ENCODE measurements around the gene MAP3K20.
"Not testable (repeated sequence)": the region's sequence is repeated elsewhere in the genome, so short reads cannot be mapped to it uniquely, and the experiment has no call there.

MAP3K20 gene

DNA sequence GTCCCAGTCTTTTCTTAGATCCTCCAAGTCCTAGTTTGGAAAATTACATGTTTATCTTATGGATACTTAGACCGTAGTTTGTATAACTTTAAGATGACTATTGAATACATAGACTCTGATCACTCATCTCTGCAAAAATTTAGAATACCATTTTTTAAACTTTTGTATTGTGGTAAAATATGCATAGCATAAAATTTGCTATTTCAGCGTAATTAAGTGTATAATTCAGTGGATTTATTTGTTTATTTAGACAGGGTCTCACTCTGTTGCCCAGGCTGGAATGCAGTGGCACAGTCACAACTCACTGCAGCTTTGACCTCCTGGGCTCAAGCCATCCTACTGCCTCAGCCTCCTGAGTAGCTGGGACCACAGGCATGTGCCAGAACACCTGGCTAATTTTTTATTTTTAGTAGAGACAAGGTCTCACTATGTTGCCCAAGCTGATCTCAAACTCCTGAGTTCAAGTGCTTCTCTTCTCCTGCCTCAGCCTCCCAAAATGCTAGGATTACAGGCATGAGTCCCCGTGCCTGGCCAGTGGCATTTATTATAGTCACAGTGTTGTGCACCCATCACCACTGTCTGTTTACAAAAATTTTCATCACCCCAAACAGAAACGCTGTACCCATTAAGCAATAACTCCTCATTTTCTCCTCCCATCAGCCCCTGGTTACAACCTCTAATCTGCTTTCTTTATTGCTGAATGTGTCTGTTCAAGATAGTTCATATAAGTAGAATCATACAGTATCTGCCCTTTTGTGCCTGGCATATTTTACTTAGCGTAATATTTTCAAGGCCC lies 90.0 kb downstream of the MAP3K20 start:
- DNase-seq (ENCODE audit: low read depth) = no peak
- H3K4me3 ChIP-seq (ENCODE audit: low read length) = no peak overlapping the region
- TF ChIP-seq, protein P1, sequence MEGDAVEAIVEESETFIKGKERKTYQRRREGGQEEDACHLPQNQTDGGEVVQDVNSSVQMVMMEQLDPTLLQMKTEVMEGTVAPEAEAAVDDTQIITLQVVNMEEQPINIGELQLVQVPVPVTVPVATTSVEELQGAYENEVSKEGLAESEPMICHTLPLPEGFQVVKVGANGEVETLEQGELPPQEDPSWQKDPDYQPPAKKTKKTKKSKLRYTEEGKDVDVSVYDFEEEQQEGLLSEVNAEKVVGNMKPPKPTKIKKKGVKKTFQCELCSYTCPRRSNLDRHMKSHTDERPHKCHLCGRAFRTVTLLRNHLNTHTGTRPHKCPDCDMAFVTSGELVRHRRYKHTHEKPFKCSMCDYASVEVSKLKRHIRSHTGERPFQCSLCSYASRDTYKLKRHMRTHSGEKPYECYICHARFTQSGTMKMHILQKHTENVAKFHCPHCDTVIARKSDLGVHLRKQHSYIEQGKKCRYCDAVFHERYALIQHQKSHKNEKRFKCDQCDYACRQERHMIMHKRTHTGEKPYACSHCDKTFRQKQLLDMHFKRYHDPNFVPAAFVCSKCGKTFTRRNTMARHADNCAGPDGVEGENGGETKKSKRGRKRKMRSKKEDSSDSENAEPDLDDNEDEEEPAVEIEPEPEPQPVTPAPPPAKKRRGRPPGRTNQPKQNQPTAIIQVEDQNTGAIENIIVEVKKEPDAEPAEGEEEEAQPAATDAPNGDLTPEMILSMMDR (IDR thresholded peaks at IDR 0.05; ENCODE audit: insufficient read depth, low read depth, low read length, missing control alignments) = no peak

DNA sequence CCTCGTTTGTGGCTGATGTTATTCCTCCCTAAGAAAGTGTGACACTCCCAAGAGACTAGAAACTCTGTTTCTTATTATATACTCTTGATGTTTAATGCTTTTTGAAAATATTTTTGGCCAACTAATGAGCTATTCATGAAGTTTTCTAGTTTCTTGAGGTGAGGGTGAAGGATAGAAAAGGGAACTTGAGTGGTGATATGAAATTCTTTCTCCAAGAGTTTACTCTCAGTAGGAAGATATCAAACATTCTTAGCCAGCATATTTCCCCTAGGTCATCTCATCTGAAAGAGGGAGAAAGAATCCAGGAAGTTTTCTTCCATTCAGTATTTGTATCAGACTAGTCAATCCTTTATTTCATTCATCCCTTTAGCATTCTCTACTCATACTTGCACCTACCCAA lies 95.7 kb downstream of the MAP3K20 start:
- DNase-seq (ENCODE audit: low read depth) = no peak
- H3K4me3 ChIP-seq (ENCODE audit: low read length) = no peak overlapping the region
- TF ChIP-seq, protein P1 (IDR thresholded peaks at IDR 0.05; ENCODE audit: insufficient read depth, low read depth, low read length, missing control alignments) = no peak

DNA sequence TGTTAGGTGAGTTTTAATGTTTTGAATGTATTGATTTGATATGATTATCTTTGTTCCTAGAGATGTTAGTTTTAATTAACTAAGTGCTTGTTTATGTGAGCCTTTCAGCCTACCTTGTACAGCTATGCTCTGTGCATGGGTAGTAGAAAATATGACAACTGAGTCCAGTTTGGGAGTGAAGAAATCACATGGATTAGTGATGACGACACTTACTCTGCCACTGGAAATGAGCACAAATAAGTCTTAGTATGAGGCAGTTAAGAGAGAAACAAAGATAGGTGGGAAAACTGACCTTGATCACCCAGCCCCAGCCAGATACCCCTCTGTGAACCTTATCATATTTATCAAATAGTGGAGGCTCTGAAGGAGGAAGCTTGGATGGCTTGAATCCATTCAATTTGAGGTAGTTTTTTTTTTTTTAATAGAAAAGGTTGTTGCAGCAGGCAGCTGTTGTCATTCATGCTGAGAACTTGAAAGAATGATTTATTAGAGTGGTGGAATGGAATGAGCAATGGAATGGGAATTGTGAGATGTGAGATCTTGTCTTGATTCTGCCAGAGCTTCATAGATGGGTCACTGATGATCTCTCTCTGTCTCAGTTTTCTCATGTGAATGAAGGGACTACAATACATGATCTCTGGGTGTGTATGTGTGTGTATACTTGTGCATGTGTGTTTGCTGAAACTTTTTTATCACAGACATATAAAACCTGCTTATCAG lies 96.4 kb downstream of the MAP3K20 start:
- TF ChIP-seq, protein P1 (IDR thresholded peaks at IDR 0.05; ENCODE audit: insufficient read depth, low read depth, low read length, missing control alignments) = no peak
- H3K4me3 ChIP-seq (ENCODE audit: low read length) = no peak overlapping the region
- no peak for DNase-seq (ENCODE audit: low read depth)

DNA sequence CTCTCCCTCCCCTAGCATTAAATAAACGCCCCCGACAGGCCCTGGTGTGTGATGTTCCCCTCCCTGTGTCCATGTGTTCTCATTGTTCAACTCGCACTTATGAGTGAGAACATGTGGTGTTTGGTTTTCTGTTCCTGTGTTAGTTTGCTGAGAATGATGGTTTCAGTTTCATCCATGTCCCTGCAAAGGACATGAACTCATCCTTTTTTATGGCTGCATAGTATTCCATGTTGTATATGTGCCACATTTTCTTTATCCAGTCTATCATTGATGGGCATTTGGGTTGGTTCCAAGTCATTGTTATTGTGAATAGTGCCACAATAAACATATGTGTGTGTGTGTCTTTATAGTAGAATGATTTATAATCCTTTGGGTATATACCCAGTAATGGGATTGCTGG lies 98.7 kb downstream of the MAP3K20 start:
- not testable (repeated sequence) for H3K4me3 ChIP-seq (ENCODE audit: low read length); DNase-seq (ENCODE audit: low read depth)

DNA sequence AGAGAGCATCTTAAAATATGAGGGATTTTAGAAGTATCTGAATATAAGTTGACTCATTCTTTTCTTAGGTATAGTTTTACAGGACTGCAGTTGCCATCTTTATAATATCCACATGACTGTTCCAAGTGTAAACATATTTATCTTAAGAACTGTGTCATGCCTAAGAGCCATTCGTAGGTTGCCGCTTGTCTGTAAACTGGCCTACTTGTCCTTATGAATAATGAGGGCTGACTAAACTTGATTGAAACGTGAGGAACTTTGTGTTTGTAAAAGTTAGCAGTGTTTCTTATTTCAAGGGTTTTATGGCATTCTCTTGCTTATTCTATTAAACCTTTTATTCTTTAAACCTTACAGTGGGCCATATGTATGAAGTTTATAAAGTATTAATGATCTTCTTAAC lies 99.6 kb downstream of the MAP3K20 start:
- no peak overlapping the region for H3K4me3 ChIP-seq (ENCODE audit: low read length)
- TF ChIP-seq, protein P1 (IDR thresholded peaks at IDR 0.05; ENCODE audit: insufficient read depth, low read depth, low read length, missing control alignments) = no peak
- peak; percentile 88 for DNase-seq (ENCODE audit: low read depth)

DNA sequence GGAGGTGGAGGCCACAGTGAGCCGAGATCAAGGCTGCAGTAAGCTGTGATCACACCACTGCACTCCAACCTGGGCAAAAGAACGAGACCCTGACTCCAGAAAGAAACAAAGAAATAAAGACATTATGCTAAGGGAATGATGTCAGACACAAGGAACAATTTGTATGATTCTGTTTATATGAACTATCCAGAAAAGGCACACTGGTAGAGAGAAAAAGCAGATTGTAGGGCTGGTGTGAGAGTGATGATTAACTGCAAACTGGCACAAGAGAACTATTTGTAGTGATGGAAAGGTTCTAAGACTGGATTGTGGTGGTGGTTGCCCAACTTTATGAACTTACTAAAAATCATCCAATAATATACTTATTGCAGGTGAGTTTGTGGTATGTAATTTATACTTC lies 106.3 kb downstream of the MAP3K20 start:
- TF ChIP-seq, protein P1 (IDR thresholded peaks at IDR 0.05; ENCODE audit: insufficient read depth, low read depth, low read length, missing control alignments) = no peak
- no peak overlapping the region for H3K4me3 ChIP-seq (ENCODE audit: low read length)
- DNase-seq (ENCODE audit: low read depth) = no peak

DNA sequence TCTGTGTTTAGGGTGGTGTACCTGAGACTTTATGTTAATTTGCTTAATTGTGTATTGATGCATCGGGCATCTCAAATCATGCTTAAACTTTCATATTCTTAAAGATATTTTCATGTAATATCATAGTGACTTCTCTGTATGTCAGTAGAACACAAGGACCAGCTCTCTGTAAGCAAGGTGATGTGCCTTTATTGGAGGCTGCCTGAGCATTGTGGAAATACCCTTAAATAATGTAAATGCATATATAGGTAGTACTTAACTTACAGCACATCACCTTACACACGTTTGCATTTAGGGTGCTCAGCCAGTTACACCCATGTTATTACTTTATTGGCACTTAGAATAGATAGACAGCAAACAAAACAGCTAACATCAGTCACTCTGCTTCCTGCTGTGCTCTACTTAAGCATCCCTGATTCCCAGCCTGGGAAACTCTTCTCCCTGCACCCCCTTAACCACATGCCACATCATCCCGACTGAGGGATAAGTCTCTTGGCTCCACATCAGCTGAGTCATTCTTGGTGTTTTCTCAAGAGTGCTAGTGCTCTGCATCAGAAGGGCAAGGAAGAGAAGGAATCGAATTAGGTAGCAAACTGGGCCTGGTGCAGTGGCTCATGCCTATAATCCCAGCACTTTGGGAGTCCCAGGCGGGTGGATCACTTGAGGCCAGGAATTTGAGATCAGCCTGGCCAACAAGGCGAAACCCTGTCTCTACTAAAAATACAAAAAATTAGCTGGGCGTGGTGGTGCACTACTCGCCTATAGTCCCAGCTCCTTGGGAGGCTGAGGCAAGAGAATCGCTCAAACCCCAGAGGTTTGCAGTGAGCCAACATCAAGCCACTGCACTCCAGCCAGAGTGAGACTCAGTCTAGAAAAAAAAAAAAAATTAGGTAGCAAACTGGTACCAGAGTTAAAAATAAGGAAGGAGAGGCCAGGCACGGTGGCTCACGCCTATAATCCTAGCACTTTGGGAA lies 108.7 kb downstream of the MAP3K20 start:
- TF ChIP-seq, protein P1 (IDR thresholded peaks at IDR 0.05; ENCODE audit: insufficient read depth, low read depth, low read length, missing control alignments) = no peak
- no peak overlapping the region for H3K4me3 ChIP-seq (ENCODE audit: low read length)
- peak; percentile 97 for DNase-seq (ENCODE audit: low read depth)

Data from epithelial cell of esophagus (primary cell).